ENCODE data around the gene FAM53B.

The FAM53B gene

DNA sequence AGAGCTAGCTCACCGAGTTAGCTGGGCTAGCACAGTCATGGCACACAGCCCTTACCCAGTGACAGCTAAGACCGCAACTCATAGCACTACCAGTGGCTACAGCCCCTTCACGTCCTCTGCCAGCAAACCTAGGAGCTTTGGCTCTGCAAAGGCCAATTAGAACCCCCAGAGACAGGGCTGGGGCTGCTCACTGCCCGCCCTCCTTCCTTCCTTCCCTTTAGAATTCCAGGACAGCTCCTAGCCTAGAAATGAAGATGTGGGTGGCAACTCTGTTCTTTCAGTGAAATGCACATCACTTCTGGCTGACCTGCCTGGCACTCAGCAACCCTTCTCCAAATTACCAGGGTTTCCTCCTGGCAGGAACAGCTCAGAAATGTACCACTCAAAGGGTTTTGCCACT, 99.9 kb downstream of the FAM53B start:
- DNase-seq, result no peak

DNA sequence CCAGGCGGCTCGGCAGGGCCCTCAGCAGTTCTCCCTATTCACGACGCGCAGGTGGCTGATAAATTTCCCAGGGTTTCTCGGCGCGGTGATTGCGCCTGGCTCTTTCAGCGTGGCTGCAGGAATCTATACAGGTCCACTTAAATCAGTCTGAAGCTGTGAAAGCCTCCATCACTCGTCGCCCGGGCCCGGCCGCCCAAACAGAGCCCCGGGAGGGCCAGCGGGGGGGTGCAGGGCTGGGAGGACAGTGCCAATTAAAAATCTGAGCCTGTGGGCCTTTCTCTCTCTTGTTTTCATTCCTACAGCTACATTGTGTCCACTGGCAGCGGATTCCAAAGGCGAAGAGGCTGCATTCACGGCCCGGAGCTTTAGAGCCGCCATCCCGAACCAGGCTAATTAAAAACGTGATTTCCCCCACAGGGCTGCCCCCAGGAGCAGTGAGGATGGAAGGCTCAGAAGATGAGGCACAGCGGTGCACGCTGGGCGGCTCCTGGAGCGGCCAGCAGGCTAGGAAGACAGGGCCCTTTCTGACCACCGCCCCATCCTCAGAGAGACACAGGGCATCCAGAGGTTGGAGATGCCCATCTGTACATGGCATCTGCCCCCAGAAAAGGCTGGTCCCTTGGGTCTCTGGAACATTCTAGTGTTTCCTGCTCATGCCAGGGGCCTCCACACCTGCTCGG, 100.7 kb downstream of the FAM53B start:
- DNase-seq, result no peak

DNA sequence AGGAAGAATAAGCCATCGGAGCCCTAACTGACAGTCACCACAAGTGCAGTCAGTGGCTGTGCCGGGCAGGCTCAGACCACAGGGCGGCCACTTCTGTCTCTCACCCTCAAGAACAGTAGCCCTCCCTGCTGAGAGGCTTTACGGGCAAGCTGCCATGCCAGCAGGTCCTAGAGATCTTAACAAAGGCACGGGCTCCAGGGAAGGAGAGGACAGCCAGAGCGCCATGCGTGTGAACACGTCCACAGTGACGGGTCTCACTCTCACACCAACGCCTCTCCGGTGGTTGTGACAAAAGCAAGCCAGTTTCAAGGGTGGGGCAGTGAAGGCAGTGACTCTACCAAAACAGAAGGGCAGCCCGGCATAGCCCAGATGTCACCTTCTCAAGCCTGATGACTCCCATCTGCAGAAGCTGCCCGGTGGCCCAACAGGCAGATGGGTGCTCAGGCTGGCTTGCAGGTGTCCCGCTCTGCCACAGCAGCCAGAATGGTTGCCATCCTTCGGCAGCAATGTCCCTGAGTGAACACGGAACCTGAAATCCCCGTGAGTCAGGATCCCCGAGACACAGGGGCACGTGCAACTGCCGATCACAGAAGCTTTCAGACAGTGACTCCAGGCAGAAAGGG, 102.0 kb downstream of the FAM53B start:
- no peak for DNase-seq

DNA sequence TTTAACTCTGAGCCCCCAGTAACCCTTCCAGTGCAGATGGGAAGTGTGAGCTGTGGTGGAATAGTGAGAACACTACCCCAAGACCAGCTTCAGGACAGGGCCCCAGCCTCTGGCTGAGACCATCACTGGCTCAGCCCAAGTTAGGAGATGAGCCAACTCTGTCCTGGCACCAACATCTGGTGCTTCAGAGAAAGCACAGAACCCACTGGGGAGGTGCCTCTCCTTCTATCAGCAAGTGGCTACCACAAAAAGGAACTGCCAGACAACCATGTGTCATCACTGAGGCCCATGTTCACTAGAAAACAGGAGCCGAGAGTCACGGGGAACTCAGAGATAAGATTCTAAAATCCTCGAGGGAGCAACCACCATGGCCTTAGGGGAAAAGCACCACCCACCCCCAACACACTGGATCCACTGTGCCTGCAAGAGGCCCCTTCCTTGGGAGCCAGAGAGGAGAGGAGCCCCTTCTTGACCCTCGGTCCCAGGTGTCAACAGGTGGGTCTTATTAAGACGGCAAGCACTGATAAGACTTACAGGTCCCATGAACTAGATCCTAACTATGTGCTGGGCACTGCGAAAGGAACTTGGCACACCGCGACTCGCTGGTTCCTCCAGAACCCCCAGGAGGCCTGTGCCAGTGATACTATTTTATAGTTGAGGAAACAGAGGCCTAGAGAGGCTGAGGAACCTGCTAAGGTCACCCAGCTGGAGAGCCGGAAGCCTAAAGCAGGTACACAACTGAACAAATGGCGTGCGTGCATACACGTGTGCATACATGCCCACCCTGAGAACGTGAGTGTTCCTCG, 102.7 kb downstream of the FAM53B start:
- DNase-seq, result no peak

DNA sequence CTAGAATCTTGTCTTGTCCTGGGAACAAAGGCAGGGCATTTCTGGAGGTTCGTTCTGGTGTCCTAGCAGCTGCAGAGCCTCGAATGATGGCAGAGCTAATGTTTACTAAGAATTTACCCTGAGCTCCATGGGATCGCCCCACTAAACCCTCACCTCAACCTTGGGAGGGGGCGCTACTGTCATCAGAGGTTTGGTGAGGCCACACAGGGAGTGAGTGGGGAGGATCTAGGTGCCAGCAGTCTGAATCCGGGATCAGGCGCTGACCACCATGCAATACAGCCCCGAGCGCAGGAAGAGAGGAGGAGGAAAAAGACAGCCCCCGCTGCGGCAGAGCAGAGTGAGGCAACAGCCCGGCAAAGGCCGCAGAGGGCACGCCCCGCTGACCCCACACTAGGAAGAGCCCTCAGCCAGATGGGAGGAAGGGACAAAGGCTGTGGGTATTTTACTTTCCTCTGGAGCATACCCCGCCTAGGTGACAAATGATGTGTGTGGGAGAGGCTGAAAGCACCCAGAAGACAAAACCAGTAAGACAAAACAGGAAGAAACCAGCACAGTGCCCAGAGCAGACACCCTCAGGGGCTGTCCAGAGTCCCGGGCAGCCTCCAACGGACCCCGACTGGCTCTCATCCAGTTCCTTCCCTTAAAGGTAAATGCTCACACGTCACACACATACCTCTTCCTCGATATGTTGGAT, 103.5 kb downstream of the FAM53B start:
- no peak for DNase-seq

DNA sequence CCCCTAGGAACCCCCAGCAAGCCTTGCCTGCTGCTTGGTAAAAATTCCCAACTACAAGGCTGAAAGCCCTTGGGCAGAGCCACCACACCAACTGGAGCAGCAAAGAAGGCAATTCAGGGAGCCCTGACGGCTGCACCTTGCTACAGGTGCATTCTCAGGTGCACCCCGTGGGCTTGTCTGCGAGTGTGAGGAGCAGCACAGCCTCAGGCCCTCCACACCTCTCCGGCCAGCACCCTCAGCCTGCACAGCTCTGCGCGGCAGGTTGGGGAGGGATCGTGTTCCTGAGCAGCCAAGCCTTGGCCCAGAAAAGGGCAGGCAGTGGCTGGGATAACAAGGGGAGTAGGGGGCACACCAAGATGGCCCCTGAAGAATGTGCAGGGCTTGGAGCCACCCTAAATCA, 104.1 kb downstream of the FAM53B start:
- DNase-seq, result no peak

DNA sequence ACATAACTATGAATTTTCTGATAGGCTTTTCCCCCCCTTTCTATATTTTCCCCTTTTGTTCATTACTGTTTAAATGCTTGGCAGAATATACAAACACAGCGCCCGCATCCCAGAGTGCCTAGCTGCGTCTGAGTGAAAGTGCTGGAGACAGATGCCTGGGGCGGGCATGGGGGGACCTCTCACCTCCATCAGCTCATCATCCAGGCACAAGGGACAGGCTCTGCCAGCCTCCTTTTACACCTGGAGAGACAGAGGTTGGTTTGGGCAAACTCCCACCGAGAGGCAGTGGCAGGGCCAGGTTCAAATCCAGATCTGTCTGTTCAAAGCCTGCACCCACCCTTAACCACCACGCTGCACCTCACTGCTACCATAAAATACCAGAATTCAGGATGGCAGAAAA, 104.5 kb downstream of the FAM53B start:
- no peak for DNase-seq

DNA sequence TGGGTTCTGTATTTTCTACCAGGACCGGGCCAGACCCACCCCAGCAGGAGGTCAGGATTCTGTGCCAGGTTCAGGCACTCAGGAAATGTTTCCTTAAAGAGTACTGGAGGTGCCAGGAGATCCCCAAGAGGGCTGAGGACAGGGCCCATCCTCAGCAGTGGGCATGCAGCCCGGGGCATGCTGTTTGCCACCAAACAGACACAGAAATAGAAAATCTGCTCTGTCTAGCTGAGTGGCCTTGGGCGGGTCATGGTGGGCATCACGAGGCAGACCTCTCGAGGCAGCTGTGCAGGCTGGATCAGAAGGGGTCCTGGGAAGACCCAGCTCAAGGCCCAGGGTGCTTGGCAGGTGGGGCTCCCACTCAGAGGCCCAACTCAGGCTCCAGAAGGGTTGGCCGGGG, 105.0 kb downstream of the FAM53B start:
- DNase-seq, result no peak

DNA sequence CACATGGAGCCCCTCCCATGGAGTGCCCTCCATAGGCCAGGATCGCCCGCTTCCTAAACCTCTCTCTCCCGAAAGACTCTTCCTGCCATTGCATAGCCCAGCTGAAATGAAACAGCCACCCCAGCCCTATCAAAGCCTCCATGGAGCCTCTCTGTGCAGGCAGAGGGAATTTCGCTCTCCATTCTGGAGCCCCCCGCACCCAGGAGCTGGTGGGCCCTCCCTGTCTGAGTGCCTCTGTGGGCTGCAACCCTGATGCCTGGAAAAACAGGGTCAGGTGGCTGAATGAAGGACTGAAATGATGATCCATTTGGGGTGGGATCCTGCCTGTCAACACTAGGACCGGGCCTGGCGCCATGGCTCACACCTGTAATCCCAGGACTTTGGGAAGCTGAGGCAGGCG, 106.4 kb downstream of the FAM53B start:
- DNase-seq, result no peak

DNA sequence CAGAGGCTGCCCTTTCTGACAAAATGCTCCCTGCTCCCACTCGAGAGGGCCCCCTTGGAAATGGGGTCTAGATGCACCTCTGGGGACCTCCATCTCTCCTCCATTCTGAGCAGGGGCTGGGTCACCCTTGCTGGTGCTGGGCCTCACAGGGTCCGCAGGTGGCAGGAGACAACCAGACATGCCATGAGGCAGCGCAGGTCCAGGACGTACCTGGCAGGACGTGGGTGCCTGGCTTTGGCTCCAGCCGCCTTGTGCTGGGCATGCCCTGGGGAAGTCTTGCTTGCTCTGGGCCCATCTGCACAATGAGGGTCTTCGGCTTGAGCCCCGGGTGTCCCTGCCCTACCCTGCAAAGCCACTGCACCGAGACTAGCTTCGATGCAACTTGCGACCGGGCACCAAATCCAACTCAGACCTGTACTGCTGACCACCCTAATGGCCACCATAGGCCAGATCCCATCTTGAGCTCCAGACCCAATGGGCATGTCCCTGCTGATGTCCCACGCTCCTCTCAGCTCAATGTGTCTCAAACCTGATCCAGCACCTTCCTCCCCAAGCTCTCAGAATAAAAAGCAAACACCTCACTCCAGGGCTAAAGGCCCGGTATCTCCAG, 107.0 kb downstream of the FAM53B start:
- no peak for DNase-seq

DNA sequence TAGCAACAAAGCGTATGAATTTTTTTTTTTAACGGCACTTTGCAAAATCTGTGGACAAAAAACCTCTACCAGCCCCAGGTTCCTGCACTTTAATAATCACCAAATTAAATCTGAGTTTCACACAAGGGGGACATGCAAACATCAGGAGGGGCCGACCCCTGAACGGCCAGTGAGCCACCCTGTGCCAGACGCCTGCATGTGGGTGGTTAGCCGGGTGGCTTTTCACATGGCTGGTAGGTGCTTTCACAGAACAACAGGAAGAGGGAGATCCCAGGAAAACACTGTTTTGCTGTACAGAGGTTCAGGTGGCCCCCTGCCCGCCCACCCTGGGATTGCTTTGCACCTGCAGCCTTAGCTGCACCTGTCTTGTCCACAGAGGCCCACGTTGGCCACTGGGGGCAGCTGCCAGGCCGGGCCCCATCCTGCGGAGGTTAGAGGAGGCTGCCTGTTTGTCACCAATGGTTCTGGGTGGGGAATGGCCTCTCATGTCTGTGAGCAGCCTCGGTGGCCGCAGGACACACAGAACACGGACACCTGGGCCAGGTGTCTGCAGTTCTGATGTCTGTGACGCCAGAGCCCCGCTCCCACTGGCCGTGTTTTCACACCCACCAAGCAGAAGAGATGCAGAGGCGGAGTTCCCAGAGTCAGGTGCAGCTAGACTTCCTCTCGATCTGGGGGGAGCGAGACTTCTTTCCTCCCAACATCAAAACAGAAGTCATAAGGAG, 107.7 kb downstream of the FAM53B start:
- no peak for DNase-seq

DNA sequence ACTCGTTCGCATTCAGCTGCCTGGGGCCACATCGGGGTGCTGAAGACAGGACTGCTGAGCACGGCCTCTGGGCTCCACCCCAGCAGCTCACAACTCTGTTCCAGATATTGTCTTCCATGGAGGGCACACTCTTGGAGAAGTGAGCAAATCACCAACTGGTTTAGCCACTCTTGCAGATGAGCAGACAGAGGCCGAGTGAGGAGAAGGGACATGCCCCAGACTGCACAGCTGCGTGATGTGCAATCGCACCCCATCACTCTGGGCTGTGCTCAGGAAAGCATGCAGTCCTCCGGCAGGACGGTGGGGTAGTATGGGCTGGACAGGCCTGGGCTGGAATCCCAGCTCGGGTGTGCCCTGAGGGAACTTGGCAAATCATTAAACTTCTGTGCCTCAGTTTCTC, 111.6 kb downstream of the FAM53B start:
- DNase-seq, result no peak

DNA sequence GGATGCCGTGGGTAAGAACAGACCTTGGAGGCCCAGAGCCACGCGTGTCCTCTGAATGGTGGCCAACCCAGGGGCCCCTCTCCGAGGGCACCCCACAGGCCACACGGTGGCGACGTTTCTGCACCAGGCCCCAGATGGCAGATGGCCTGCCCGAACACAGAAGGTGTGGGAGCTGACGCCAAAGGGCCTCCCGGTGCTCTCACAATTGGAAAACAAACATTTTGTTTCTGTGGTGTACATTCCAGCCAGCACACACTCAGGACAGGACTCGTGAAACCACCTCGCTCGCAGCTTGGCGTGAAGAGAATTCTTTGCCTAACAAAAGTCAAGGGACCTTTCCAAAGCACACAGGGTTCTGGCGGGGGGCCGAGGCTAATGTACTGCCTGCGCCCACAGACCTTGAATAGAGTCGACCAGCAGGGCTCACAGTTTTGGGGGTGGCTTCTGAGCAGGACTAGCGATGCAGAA, 112.1 kb downstream of the FAM53B start:
- DNase-seq, result no peak

DNA sequence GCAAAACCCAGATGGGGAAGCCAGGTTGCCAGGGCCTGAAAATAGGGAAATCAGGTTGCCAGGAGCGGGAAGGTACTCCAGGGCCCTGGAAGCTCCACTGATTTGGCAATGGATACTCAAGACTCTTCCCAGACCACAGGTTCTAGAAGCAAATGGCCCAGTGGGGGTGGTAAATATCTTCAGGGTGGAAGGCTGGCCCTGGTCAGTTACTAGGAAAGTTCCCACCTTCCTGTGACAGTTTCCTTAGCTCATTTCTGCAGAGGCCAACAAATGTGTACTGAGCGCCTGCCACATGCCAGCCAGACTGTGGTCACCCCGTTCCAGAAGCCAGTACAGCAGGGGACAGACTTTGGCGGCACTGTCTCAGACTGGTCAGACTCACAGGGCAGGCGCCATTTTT, 113.6 kb downstream of the FAM53B start:
- DNase-seq, result no peak

DNA sequence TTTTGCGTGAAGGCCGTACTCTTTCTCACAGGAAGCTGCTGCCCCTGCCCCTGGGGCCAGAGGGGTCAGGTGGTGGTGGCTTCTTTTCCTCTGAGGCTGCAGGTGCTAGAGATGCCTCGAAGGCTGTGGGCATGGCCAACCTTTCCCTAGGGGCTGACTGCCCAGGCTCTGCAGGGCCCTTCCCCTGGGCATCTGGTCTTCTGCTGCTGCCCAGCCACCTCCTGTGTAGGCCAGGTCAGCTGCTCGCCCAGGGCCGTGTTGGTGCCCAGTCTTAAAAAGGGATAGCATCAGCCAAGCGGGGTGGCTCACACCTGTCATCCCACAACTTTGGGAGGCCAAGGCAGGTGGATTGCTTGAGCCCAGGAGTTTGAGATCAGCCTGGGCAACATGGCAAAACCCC, 114.3 kb downstream of the FAM53B start:
- no peak for DNase-seq

DNA sequence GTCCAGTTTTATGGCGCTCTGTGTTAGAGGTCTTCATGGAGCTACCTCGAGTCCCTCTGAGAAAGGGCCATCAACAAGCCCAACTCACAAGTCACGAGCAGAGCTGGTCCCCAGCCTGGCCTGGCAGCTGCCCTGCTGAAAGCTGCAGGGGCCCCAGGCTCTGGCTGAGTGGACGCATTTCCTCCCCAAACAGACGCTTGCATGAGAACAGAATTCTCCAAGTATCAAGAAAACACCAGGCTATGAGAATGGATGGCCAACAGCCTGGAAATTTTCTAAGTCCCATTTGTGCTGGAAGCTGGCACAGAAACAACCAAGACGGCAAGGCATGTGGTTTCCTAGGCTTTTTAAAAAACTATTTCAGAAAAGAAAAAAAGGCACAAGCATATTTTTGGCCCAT, 114.8 kb downstream of the FAM53B start:
- DNase-seq, result no peak

DNA sequence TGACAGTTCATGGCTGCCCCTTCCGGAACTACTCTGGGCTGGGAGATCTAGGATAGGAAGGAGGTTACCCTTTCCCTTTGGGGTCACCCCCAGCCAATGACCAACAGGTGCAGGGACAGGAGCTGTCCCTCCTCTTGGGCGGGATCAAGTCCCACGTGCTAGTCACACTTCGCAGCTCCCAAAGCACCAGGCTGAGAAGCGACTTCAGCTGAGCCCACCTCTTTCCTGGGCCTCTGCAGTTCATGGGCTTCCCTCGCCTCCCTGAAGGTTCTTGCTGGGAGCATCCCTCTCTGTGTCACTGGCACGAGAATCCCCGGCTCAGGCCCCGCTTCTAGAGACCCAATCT, 115.5 kb downstream of the FAM53B start:
- DNase-seq, result no peak

DNA sequence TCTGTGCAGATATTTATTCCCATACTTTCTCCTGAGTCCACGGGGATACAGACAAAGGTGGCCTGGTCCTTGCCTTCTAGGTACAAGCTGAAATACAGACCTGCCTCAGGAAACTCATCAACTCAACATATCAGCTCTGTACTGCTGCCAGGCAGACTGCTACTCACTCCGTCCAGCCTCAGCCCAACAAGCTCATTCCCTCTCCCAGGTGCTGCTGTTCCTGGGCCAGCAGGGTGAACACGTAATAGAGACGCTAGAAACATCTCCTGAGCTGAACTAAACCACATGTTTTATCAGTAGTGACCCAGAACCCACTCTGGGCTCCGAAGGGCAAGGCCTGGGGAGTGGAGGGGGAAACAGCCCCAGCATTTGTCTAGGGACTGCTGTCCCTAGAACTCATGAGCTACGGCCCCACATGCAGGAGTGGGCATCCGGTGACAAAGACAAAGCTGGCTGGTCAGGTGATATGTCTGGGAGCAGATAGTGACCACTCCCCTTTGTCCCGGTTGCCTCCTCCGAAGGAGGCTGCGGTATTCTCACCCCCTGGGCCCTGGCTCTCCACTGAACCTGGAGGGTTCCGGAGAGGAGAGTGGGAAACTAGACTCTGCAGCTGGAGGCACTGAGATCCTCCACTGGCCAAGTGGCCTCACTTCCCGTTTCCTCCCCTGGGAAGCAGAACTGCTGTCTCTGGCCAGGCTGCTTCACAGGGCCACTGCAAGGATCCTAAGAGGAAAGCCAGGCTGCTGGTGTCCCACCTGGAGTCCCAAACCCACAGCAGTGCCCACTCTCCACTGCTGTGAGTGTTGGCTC, 116.1 kb downstream of the FAM53B start:
- no peak for DNase-seq

DNA sequence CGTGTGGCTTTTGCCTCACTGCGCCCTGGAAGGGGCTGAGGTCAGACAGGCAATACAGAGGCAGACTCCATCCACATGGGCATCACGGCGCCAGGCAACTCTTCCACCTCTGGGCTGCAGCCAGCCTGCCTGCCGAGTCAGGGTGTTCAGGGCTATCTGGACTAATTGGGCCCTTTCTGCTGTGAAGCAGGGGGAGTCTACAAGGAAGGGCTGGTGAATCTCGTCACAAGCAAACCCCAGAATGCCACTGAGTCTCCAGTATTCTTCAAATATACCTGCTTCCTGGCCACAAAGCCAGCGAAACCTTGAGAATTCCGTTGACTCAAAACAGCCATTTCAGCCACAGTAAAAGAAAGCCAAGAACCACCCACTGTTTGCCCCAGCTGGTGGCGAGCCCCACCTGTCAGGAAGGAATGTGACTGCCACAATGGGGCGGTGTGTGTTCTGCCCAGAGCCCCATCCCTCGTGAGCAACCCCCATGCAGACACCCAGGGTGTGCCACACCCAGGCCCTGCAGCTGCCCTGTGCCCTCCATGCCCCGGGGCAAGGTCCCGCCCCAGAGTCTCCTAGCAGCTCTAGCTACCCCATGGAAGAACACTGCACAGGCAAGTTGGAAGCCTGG, 117.3 kb downstream of the FAM53B start:
- DNase-seq, result no peak

DNA sequence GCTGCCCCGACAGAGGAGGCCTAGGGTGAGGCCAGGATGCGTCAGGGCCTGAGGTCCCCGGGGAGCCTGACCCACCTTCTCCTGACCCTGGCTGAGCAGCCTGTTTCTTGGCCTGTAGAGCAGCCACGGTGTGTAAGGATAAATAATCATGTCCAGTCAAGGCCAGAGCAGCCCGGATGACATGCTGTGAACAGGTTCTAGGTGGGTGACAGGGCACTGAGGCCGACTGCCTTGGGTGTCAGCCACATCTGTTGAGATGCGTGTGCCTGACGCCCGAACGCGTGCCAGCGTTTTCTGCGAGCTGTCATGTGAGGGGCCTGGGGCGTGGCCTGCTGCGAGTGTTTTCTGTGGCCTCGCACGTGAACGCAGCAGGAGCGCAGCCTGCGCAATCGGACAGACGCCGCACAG, 118.3 kb downstream of the FAM53B start:
- DNase-seq, result no peak

DNA sequence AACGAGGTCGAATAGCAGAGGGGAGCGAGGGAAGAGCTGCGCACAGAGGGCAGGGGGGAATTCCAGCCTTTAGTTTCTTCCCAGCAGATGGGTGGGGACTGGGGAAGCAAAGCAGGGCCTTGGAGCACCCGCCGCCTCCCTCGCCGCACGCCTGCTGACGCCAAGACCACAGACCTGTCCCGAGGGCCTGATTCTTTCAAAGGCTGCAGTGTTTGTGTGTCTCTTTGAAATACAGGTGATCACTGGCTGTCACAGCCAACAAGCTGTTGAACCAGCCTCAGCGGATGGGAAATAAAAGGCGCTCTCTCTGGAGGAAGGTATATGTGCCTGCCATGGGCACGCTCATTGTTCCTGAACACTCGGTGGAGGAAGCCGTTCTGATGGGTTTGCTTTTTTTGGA, 119.3 kb downstream of the FAM53B start:
- no peak for DNase-seq

All from NCI-H1436 treated with DMSO at 0.1 percent for 48 hours (cell line).